ENCODE data around the gene YES1. TPM values are rescaled to one million over a fixed set of nuclear protein-coding genes. Genes with fewer than 3 reads are reported as not detected.
A peak's percentile ranks its signal among the peaks of the same experiment; 100 is the strongest.

YES1 gene
- total RNA-seq, 1 experiment from 2014 or later: 81.7 TPM

GRCh38 chr18:834082-834720 is 22.2 kb upstream of the YES1 start:
- Mint-ChIP-seq H3K4me1 (ENCODE audit: insufficient read depth, unreplicated experiment) (peaks cover 14% of the 10 kb centered on the region), H3K4me3 (ENCODE audit: unreplicated experiment) (no peak overlapping the region), H3K27ac (ENCODE audit: low read depth, unreplicated experiment) (no peak overlapping the region), H3K36me3 (ENCODE audit: insufficient read depth, unreplicated experiment) (no peaks in the 10 kb centered on the region), H3K9me3 (ENCODE audit: unreplicated experiment) (no peaks in the 10 kb centered on the region), H3K27me3 (ENCODE audit: insufficient read depth, unreplicated experiment) (no peaks in the 10 kb centered on the region)
- no peak for DNase-seq (ENCODE audit: unreplicated experiment)
- intact Hi-C loops (cut with micrococcal nuclease): no loop called here
- POLR2A ChIA-PET: no interaction called here
- TF ChIP-seq CTCF (IDR thresholded peaks at IDR 0.05; ENCODE audit: unreplicated experiment): no peak
- CTCF ChIA-PET: interaction anchor here (1.2 to 9.0 kb wide), 7 partner anchors 9 to 209 kb away, joined by 3 to 277 read pairs (median 11); partner anchors contain the start of gene YES1
- no TSS peak for BruUV-seq (replicated peaks)

- no peaks in the 10 kb centered on the region for H3K27me3 Mint-ChIP-seq (ENCODE audit: insufficient read depth, unreplicated experiment)
- H3K4me1 Mint-ChIP-seq (ENCODE audit: insufficient read depth, unreplicated experiment): peaks cover 14% of the 10 kb centered on the region
- no TSS peak for BruUV-seq (replicated peaks)
- H3K27ac Mint-ChIP-seq (ENCODE audit: low read depth, unreplicated experiment): no peak overlapping the region
- no peak for DNase-seq (ENCODE audit: unreplicated experiment)
- H3K4me3 Mint-ChIP-seq (ENCODE audit: unreplicated experiment): no peak overlapping the region
- ChIA-PET CTCF (interaction anchor here (1.2 to 9.0 kb wide), 9 partner anchors 8 to 208 kb away, joined by 3 to 277 read pairs (median 11); partner anchors contain the start of gene YES1), POLR2A (interaction anchor here (0.6 kb wide), 1 partner anchor 1509 kb away, joined by 3 read pairs; no protein-coding TSS in a partner anchor)
- TF ChIP-seq CTCF (IDR thresholded peaks at IDR 0.05; ENCODE audit: unreplicated experiment): no peak
- no peaks in the 10 kb centered on the region for H3K36me3 Mint-ChIP-seq (ENCODE audit: insufficient read depth, unreplicated experiment)
- no peaks in the 10 kb centered on the region for H3K9me3 Mint-ChIP-seq (ENCODE audit: unreplicated experiment)
- intact Hi-C loops (cut with micrococcal nuclease): no loop called here
Observed at GRCh38 chr18:833197-833596, 21.2 kb upstream of the YES1 start.

GRCh38 chr18:832085-832681 is 20.1 kb upstream of the YES1 start:
- TF ChIP-seq CTCF (IDR thresholded peaks at IDR 0.05; ENCODE audit: unreplicated experiment): no peak
- POLR2A ChIA-PET: interaction anchor here (0.7 to 2.1 kb wide), 4 partner anchors 18 to 208 kb away, joined by 3 to 8 read pairs (median 4); partner anchors contain the start of gene ENOSF1
- intact Hi-C loops (cut with micrococcal nuclease): no loop called here
- no peaks in the 10 kb centered on the region for H3K36me3 Mint-ChIP-seq (ENCODE audit: insufficient read depth, unreplicated experiment)
- CTCF ChIA-PET: interaction anchor here (0.6 to 9.0 kb wide), 31 partner anchors 9 to 1722 kb away, joined by 3 to 277 read pairs (median 7); partner anchors contain the start of genes ENOSF1, TYMS and YES1
- H3K4me3 Mint-ChIP-seq (ENCODE audit: unreplicated experiment): no peak overlapping the region
- peaks cover 8% of the 10 kb centered on the region for H3K4me1 Mint-ChIP-seq (ENCODE audit: insufficient read depth, unreplicated experiment)
- no TSS peak for BruUV-seq (replicated peaks)
- H3K9me3 Mint-ChIP-seq (ENCODE audit: unreplicated experiment): no peaks in the 10 kb centered on the region
- H3K27ac Mint-ChIP-seq (ENCODE audit: low read depth, unreplicated experiment): no peak overlapping the region
- peak; percentile 27 for DNase-seq (ENCODE audit: unreplicated experiment)
- H3K27me3 Mint-ChIP-seq (ENCODE audit: insufficient read depth, unreplicated experiment): no peaks in the 10 kb centered on the region

- no peak overlapping the region for H3K4me3 Mint-ChIP-seq (ENCODE audit: unreplicated experiment)
- no TSS peak for BruUV-seq (replicated peaks)
- no peaks in the 10 kb centered on the region for H3K36me3 Mint-ChIP-seq (ENCODE audit: insufficient read depth, unreplicated experiment)
- TF ChIP-seq CTCF (IDR thresholded peaks at IDR 0.05; ENCODE audit: unreplicated experiment): no peak
- H3K4me1 Mint-ChIP-seq (ENCODE audit: insufficient read depth, unreplicated experiment): peaks cover 8% of the 10 kb centered on the region
- intact Hi-C loops (cut with micrococcal nuclease): no loop called here
- peak; percentile 23 for DNase-seq (ENCODE audit: unreplicated experiment)
- POLR2A ChIA-PET: interaction anchor here (0.7 to 2.7 kb wide), 11 partner anchors 10 to 563 kb away, joined by 3 to 13 read pairs (median 5); partner anchors contain the start of genes ENOSF1 and THOC1
- no peak overlapping the region for H3K27ac Mint-ChIP-seq (ENCODE audit: low read depth, unreplicated experiment)
- CTCF ChIA-PET: interaction anchor here (0.6 to 9.0 kb wide), 58 partner anchors 9 to 1789 kb away, joined by 3 to 277 read pairs (median 4); partner anchors contain the start of genes ENOSF1, TYMS and YES1
- no peaks in the 10 kb centered on the region for H3K9me3 Mint-ChIP-seq (ENCODE audit: unreplicated experiment)
- H3K27me3 Mint-ChIP-seq (ENCODE audit: insufficient read depth, unreplicated experiment): no peaks in the 10 kb centered on the region
Observed at GRCh38 chr18:830315-830901, 18.4 kb upstream of the YES1 start.
